Suprapubic skin (tissue), 3 donors: ENCODE results near the gene ZNF358.

Experiments used
- POLR2A ChIP-seq, 2 donors: fragments of 450-650 bp; IDR thresholded peaks; one replicate each; pipeline ENCODE4 v1.6.1; 2017; ENCODE audit warnings: antibody characterized with exemption in 2 of 2, mild to moderate bottlenecking in 2 of 2, moderate library complexity in 2 of 2
- TF ChIP-seq, protein P1 (sequence below), 2 donors: fragments of 200-600 bp in 1 of 2; fragments of 450-650 bp in 1 of 2; sonication (generic) in 1 of 2; IDR thresholded peaks; one replicate each; pipeline ENCODE4 v1.5.1; 2016 to 2019; ENCODE audit warnings: antibody characterized with exemption in 2 of 2, mild to moderate bottlenecking in 1 of 2, moderate library complexity in 1 of 2

DNA sequence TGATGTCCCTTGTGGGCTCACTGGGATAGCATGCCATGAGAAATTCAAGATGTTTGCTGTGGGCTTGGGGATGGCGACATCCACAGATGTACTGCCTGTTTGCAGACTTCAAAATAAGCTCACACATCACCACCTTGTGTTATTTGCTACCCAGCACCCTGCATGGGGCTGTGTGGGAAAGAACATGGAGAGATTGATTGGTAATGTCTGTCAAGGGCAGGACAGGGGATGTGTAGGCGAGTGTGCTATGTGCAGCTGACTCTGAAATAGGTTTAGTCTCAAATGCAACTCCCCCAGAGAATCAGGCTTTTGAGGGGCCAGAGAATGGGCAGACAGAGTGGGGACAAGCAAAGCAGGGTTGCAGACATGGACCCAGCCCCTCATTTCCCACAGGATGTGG lies 44.4 kb downstream of the ZNF358 start:
- TF ChIP-seq, protein P1, sequence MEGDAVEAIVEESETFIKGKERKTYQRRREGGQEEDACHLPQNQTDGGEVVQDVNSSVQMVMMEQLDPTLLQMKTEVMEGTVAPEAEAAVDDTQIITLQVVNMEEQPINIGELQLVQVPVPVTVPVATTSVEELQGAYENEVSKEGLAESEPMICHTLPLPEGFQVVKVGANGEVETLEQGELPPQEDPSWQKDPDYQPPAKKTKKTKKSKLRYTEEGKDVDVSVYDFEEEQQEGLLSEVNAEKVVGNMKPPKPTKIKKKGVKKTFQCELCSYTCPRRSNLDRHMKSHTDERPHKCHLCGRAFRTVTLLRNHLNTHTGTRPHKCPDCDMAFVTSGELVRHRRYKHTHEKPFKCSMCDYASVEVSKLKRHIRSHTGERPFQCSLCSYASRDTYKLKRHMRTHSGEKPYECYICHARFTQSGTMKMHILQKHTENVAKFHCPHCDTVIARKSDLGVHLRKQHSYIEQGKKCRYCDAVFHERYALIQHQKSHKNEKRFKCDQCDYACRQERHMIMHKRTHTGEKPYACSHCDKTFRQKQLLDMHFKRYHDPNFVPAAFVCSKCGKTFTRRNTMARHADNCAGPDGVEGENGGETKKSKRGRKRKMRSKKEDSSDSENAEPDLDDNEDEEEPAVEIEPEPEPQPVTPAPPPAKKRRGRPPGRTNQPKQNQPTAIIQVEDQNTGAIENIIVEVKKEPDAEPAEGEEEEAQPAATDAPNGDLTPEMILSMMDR (IDR thresholded peaks at IDR 0.05): no peak
- TF ChIP-seq POLR2A (IDR thresholded peaks at IDR 0.05): no peak
